ENCODE results near the gene TSR3.

The TSR3 gene

GRCh38 chr16:1363501-1364041, 11.9 kb upstream of the TSR3 start:
- Histone ChIP-seq H3K4me1 (ENCODE audit: control insufficient read depth, insufficient read depth, low read length) (no peaks in the 10 kb centered on the region), H3K9ac (ENCODE audit: low read length) (no peak overlapping the region), H3K27ac (ENCODE audit: low read depth, low read length) (no peak overlapping the region), H3K27me3 (ENCODE audit: control insufficient read depth, insufficient read depth, low read length) (no peaks in the 10 kb centered on the region), H3K4me3 (ENCODE audit: low read depth, low read length) (no peak overlapping the region), H3K36me3 (ENCODE audit: control insufficient read depth, insufficient read depth, low read length) (peaks cover 59% of the 10 kb centered on the region), H3K9me3 (ENCODE audit: control insufficient read depth, insufficient read depth, low read depth, low read length) (no peaks in the 10 kb centered on the region)

- H3K9me3 ChIP-seq (ENCODE audit: control insufficient read depth, insufficient read depth, low read depth, low read length): no peaks in the 10 kb centered on the region
- H3K9ac ChIP-seq (ENCODE audit: low read length): no peak overlapping the region
- H3K36me3 ChIP-seq (ENCODE audit: control insufficient read depth, insufficient read depth, low read length): peaks cover 59% of the 10 kb centered on the region
- H3K4me3 ChIP-seq (ENCODE audit: low read depth, low read length): no peak overlapping the region
- H3K27ac ChIP-seq (ENCODE audit: low read depth, low read length): no peak overlapping the region
- H3K4me1 ChIP-seq (ENCODE audit: control insufficient read depth, insufficient read depth, low read length): no peaks in the 10 kb centered on the region
- H3K27me3 ChIP-seq (ENCODE audit: control insufficient read depth, insufficient read depth, low read length): no peaks in the 10 kb centered on the region
Observed at GRCh38 chr16:1362807-1363206, 11.1 kb upstream of the TSR3 start.

GRCh38 chr16:1361685-1362360, 10.1 kb upstream of the TSR3 start:
- no peaks in the 10 kb centered on the region for H3K4me1 ChIP-seq (ENCODE audit: control insufficient read depth, insufficient read depth, low read length)
- peaks cover 55% of the 10 kb centered on the region for H3K36me3 ChIP-seq (ENCODE audit: control insufficient read depth, insufficient read depth, low read length)
- no peak overlapping the region for H3K4me3 ChIP-seq (ENCODE audit: low read depth, low read length)
- H3K27ac ChIP-seq (ENCODE audit: low read depth, low read length): no peak overlapping the region
- no peak overlapping the region for H3K9ac ChIP-seq (ENCODE audit: low read length)
- no peaks in the 10 kb centered on the region for H3K27me3 ChIP-seq (ENCODE audit: control insufficient read depth, insufficient read depth, low read length)
- H3K9me3 ChIP-seq (ENCODE audit: control insufficient read depth, insufficient read depth, low read depth, low read length): no peaks in the 10 kb centered on the region

- Histone ChIP-seq H3K27me3 (ENCODE audit: control insufficient read depth, insufficient read depth, low read length) (no peaks in the 10 kb centered on the region), H3K36me3 (ENCODE audit: control insufficient read depth, insufficient read depth, low read length) (peaks cover 25% of the 10 kb centered on the region), H3K4me3 (ENCODE audit: low read depth, low read length) (no peak overlapping the region), H3K9ac (ENCODE audit: low read length) (no peak overlapping the region), H3K27ac (ENCODE audit: low read depth, low read length) (no peak overlapping the region), H3K9me3 (ENCODE audit: control insufficient read depth, insufficient read depth, low read depth, low read length) (no peaks in the 10 kb centered on the region), H3K4me1 (ENCODE audit: control insufficient read depth, insufficient read depth, low read length) (no peaks in the 10 kb centered on the region)
Observed at GRCh38 chr16:1357906-1358566, 6.4 kb upstream of the TSR3 start.

- H3K36me3 ChIP-seq (ENCODE audit: control insufficient read depth, insufficient read depth, low read length): peaks cover 9% of the 10 kb centered on the region; the same call in 1 of the 2 replicates
- H3K27me3 ChIP-seq (ENCODE audit: control insufficient read depth, insufficient read depth, low read length): no peaks in the 10 kb centered on the region
- H3K9ac ChIP-seq (ENCODE audit: low read length): no peak overlapping the region
- no peak overlapping the region for H3K27ac ChIP-seq (ENCODE audit: low read depth, low read length)
- H3K4me1 ChIP-seq (ENCODE audit: control insufficient read depth, insufficient read depth, low read length): peaks cover 2% of the 10 kb centered on the region; the same call in 1 of the 2 replicates
- no peak overlapping the region for H3K4me3 ChIP-seq (ENCODE audit: low read depth, low read length)
- no peaks in the 10 kb centered on the region for H3K9me3 ChIP-seq (ENCODE audit: control insufficient read depth, insufficient read depth, low read depth, low read length)
Observed at GRCh38 chr16:1356061-1356900, 4.6 kb upstream of the TSR3 start.

GRCh38 chr16:1355591-1355990, 3.9 kb upstream of the TSR3 start:
- H3K27me3 ChIP-seq (ENCODE audit: control insufficient read depth, insufficient read depth, low read length): no peaks in the 10 kb centered on the region
- no peak overlapping the region for H3K27ac ChIP-seq (ENCODE audit: low read depth, low read length)
- H3K36me3 ChIP-seq (ENCODE audit: control insufficient read depth, insufficient read depth, low read length): peaks cover 4% of the 10 kb centered on the region
- H3K4me3 ChIP-seq (ENCODE audit: low read depth, low read length): no peak overlapping the region
- no peaks in the 10 kb centered on the region for H3K9me3 ChIP-seq (ENCODE audit: control insufficient read depth, insufficient read depth, low read depth, low read length)
- H3K9ac ChIP-seq (ENCODE audit: low read length): no peak overlapping the region
- H3K4me1 ChIP-seq (ENCODE audit: control insufficient read depth, insufficient read depth, low read length): peaks cover 7% of the 10 kb centered on the region

GRCh38 chr16:1354815-1355540, 3.3 kb upstream of the TSR3 start:
- Histone ChIP-seq H3K4me1 (ENCODE audit: control insufficient read depth, insufficient read depth, low read length) (peaks cover 9% of the 10 kb centered on the region), H3K9me3 (ENCODE audit: control insufficient read depth, insufficient read depth, low read depth, low read length) (no peaks in the 10 kb centered on the region), H3K27ac (ENCODE audit: low read depth, low read length) (no peak overlapping the region), H3K36me3 (ENCODE audit: control insufficient read depth, insufficient read depth, low read length) (peaks cover 9% of the 10 kb centered on the region), H3K9ac (ENCODE audit: low read length) (no peak overlapping the region), H3K4me3 (ENCODE audit: low read depth, low read length) (no peak overlapping the region), H3K27me3 (ENCODE audit: control insufficient read depth, insufficient read depth, low read length) (no peaks in the 10 kb centered on the region)

- H3K27me3 ChIP-seq (ENCODE audit: control insufficient read depth, insufficient read depth, low read length): no peaks in the 10 kb centered on the region; the same call in 1 of the 2 replicates
- H3K4me3 ChIP-seq (ENCODE audit: low read depth, low read length): peak overlapping the region; percentile 87
- H3K27ac ChIP-seq (ENCODE audit: low read depth, low read length): peak overlapping the region; percentile 35; the same call in 1 of the 2 replicates
- peaks cover 30% of the 10 kb centered on the region for H3K36me3 ChIP-seq (ENCODE audit: control insufficient read depth, insufficient read depth, low read length)
- no peaks in the 10 kb centered on the region for H3K9me3 ChIP-seq (ENCODE audit: control insufficient read depth, insufficient read depth, low read depth, low read length)
- peaks cover 9% of the 10 kb centered on the region for H3K4me1 ChIP-seq (ENCODE audit: control insufficient read depth, insufficient read depth, low read length)
- H3K9ac ChIP-seq (ENCODE audit: low read length): peak overlapping the region; percentile 82
Observed at GRCh38 chr16:1351215-1351581, 480 bp downstream of the TSR3 start.

- Histone ChIP-seq H3K36me3 (ENCODE audit: control insufficient read depth, insufficient read depth, low read length) (peaks cover 30% of the 10 kb centered on the region), H3K27ac (ENCODE audit: low read depth, low read length) (no peak overlapping the region), H3K27me3 (ENCODE audit: control insufficient read depth, insufficient read depth, low read length) (no peaks in the 10 kb centered on the region; the same call in 1 of the 2 replicates), H3K9ac (ENCODE audit: low read length) (peak overlapping the region; percentile 82), H3K4me1 (ENCODE audit: control insufficient read depth, insufficient read depth, low read length) (peaks cover 9% of the 10 kb centered on the region), H3K4me3 (ENCODE audit: low read depth, low read length) (peak overlapping the region; percentile 87), H3K9me3 (ENCODE audit: control insufficient read depth, insufficient read depth, low read depth, low read length) (no peaks in the 10 kb centered on the region)
Observed at GRCh38 chr16:1350691-1351090, 987 bp downstream of the TSR3 start.

- no peak overlapping the region for H3K27ac ChIP-seq (ENCODE audit: low read depth, low read length)
- H3K9ac ChIP-seq (ENCODE audit: low read length): no peak overlapping the region
- H3K4me3 ChIP-seq (ENCODE audit: low read depth, low read length): no peak overlapping the region
- peaks cover 2% of the 10 kb centered on the region; the same call in 1 of the 2 replicates for H3K27me3 ChIP-seq (ENCODE audit: control insufficient read depth, insufficient read depth, low read length)
- H3K9me3 ChIP-seq (ENCODE audit: control insufficient read depth, insufficient read depth, low read depth, low read length): no peaks in the 10 kb centered on the region
- H3K4me1 ChIP-seq (ENCODE audit: control insufficient read depth, insufficient read depth, low read length): peaks cover 9% of the 10 kb centered on the region
- peaks cover 30% of the 10 kb centered on the region for H3K36me3 ChIP-seq (ENCODE audit: control insufficient read depth, insufficient read depth, low read length)
Observed at GRCh38 chr16:1349951-1350350, 1.7 kb downstream of the TSR3 start.
